Glutamatergic neuron (in vitro differentiated cells): ENCODE measurements around the gene CDH4. TPM values are rescaled to one million over a fixed set of nuclear protein-coding genes. Genes with fewer than 3 reads are reported as not detected.
A peak's percentile ranks its signal among the peaks of the same experiment; 100 is the strongest.

Source experiments
- DNase-seq: peaks from one replicate; pipeline ENCODE4 v3.0.0; 2022
- H3K27ac Mint-ChIP-seq: one replicate; pipeline ENCODE4 v1.8.0; 2020; ENCODE audit warnings: mild to moderate bottlenecking, mixed read lengths, inconsistent platforms; ENCODE audit not compliant: unreplicated experiment
- H3K27me3 Mint-ChIP-seq: one replicate; pipeline ENCODE4 v1.8.0; 2020; ENCODE audit warnings: mild to moderate bottlenecking, moderate library complexity, mixed read lengths, inconsistent platforms; ENCODE audit not compliant: unreplicated experiment
- H3K36me3 Mint-ChIP-seq: one replicate; pipeline ENCODE4 v1.8.0; 2020; ENCODE audit warnings: mild to moderate bottlenecking, mixed read lengths, inconsistent platforms; ENCODE audit not compliant: unreplicated experiment
- H3K4me1 Mint-ChIP-seq: one replicate; pipeline ENCODE4 v1.8.0; 2020; ENCODE audit warnings: mild to moderate bottlenecking, low read depth, mixed read lengths, inconsistent platforms; ENCODE audit not compliant: unreplicated experiment
- H3K4me3 Mint-ChIP-seq: one replicate; pipeline ENCODE4 v1.8.0; 2020; ENCODE audit warnings: mild to moderate bottlenecking, mixed read lengths, inconsistent platforms; ENCODE audit not compliant: unreplicated experiment
- H3K9me3 Mint-ChIP-seq: one replicate; pipeline ENCODE4 v1.8.0; 2020; ENCODE audit warnings: mild to moderate bottlenecking, moderate library complexity, mixed read lengths, inconsistent platforms; ENCODE audit not compliant: unreplicated experiment
- CTCF ChIP-seq: fragments of 200-600 bp; sonication (generic); IDR thresholded peaks from one replicate; pipeline ENCODE4 v1.5.0; 2021; ENCODE audit not compliant: partially characterized antibody, unreplicated experiment
- total RNA-seq: library from RNA; stranded (reverse); fragmentation: NEBNext Ultra II Directional; extraction: Animal tissue kit (Norgen Biotek cat#: 25700); gene quantifications from one replicate; pipeline ENCODE4 v1.2.1, GENCODE V29; 2021; ENCODE audit not compliant: unreplicated experiment

The CDH4 gene
- total RNA-seq, 1 donor from 2014 or later, result 1.2 TPM

- Mint-ChIP-seq H3K27me3 (peaks cover 10% of the 10 kb centered on the region), H3K36me3 (peaks cover 6% of the 10 kb centered on the region), H3K9me3 (peaks cover 7% of the 10 kb centered on the region), H3K4me1 (peaks cover 2% of the 10 kb centered on the region), H3K4me3 (no peak overlapping the region), H3K27ac (no peak overlapping the region)
- no peak for DNase-seq
- no peak for TF ChIP-seq CTCF
These were observed 640.0 kb downstream of the CDH4 start for GRCh38 chr20:61891916-61892649.

GRCh38 chr20:61895016-61895415 lies 643.0 kb downstream of the CDH4 start:
- Mint-ChIP-seq H3K4me3 (no peak overlapping the region), H3K4me1 (no peaks in the 10 kb centered on the region), H3K36me3 (no peaks in the 10 kb centered on the region), H3K27me3 (peaks cover 4% of the 10 kb centered on the region), H3K9me3 (peaks cover 5% of the 10 kb centered on the region), H3K27ac (no peak overlapping the region)
- no peak for TF ChIP-seq CTCF
- DNase-seq, result no peak

GRCh38 chr20:61895686-61896057 lies 643.6 kb downstream of the CDH4 start:
- no peaks in the 10 kb centered on the region for H3K4me1 Mint-ChIP-seq
- H3K9me3 Mint-ChIP-seq, result peaks cover 2% of the 10 kb centered on the region
- H3K4me3 Mint-ChIP-seq, result no peak overlapping the region
- H3K36me3 Mint-ChIP-seq, result no peaks in the 10 kb centered on the region
- H3K27ac Mint-ChIP-seq, result no peak overlapping the region
- TF ChIP-seq CTCF, result no peak
- peaks cover 1% of the 10 kb centered on the region for H3K27me3 Mint-ChIP-seq
- no peak for DNase-seq

GRCh38 chr20:61896058-61896961 lies 644.2 kb downstream of the CDH4 start:
- H3K9me3 Mint-ChIP-seq, result no peaks in the 10 kb centered on the region
- H3K36me3 Mint-ChIP-seq, result no peaks in the 10 kb centered on the region
- no peaks in the 10 kb centered on the region for H3K4me1 Mint-ChIP-seq
- peak; percentile 73 for TF ChIP-seq CTCF
- H3K27ac Mint-ChIP-seq, result no peak overlapping the region
- peak; percentile 77 for DNase-seq
- no peaks in the 10 kb centered on the region for H3K27me3 Mint-ChIP-seq
- no peak overlapping the region for H3K4me3 Mint-ChIP-seq
